ENCODE measurements around the gene TMEM100.

GRCh38 chr17:55706808-55707773 is 15.6 kb downstream of the TMEM100 start:
- TF ChIP-seq CTCF (IDR thresholded peaks at IDR 0.05; ENCODE audit: poor library complexity, severe bottlenecking) (no peak), RAD21 (conservative IDR thresholded peaks at IDR 0.05) (no peak), POLR2AphosphoS5 (IDR thresholded peaks at IDR 0.05) (no peak), EP300 (conservative IDR thresholded peaks at IDR 0.05; ENCODE audit: poor library complexity, severe bottlenecking) (no peak)
